T-helper 2 cell treated with Interferon-gamma antibody and Interleukin-4, amounts not matched to agents 100 ng/mL and 5 ng/mL, for 36 hours (primary cell): ENCODE results near the gene KIAA1191. TPM values are rescaled to one million over a fixed set of nuclear protein-coding genes. Genes with fewer than 3 reads are reported as not detected.
"Not testable (repeated sequence)": the region's sequence is repeated elsewhere in the genome, so short reads cannot be mapped to it uniquely, and the experiment has no call there.

Source experiments
- intact Hi-C: fragments of 100-400 bp; cut with micrococcal nuclease; formaldehyde crosslinking; loops from one replicate; pipeline ENCODE4 v1.15.1; 2023
- total RNA-seq: library from RNA; stranded (reverse); gene quantifications from 2 replicates; pipeline ENCODE4 v1.2.3, GENCODE V29; 2022

KIAA1191 gene, protein sequence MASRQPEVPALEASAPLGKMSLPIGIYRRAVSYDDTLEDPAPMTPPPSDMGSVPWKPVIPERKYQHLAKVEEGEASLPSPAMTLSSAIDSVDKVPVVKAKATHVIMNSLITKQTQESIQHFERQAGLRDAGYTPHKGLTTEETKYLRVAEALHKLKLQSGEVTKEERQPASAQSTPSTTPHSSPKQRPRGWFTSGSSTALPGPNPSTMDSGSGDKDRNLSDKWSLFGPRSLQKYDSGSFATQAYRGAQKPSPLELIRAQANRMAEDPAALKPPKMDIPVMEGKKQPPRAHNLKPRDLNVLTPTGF
- 46.4 and 50.0 TPM in 2 replicates for total RNA-seq

DNA sequence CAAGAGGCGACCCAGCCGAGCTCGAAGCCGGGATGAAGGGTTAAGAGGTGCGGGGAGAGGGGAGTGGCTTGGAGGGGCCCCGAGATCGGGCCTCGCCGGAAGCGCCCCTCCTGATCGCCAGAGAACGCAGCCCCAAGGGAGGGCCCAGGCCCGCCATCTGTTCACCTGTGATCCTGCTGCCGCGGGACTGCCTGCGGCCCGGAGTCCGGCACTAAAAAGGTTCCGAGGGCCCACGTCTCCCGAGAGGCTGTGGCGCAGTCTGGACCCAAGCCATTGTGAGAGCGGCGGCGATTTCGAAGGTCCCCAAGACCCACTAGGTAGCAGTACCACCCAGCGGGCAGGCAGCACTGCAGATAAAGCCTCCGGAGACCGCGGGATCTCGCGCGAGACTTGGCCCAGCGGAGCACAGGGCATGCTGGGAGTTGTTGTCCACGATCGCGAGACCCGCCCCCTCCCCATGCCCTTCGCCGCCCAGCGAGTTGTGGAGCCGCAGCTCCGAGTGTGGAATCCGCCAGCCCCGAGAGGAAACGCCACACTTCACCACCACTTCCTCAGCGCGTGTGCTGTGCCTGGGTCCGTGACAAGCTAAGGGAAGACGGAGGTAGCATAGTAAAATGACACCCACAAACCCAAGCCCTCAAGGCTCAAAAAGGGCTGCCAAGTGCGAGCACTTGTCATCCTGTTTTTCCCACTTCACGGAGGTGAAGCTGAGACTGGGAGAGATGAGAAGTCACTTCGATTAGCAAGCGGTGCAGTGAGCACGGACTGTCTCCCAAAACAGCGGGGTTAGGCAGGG is at the start of gene KIAA1191:
TSS of gene KIAA1191 (minus strand) at position 328 of the 796 bp plus-strand sequence. CDS start 2,256 bp downstream, outside the sequence.
- intact Hi-C loops, result loop anchor here (1.0 to 10.0 kb wide), 5 partner anchors 27 to 181 kb away; partner anchors contain the start of genes FAF2, HIGD2A, NOP16 and RNF44

DNA sequence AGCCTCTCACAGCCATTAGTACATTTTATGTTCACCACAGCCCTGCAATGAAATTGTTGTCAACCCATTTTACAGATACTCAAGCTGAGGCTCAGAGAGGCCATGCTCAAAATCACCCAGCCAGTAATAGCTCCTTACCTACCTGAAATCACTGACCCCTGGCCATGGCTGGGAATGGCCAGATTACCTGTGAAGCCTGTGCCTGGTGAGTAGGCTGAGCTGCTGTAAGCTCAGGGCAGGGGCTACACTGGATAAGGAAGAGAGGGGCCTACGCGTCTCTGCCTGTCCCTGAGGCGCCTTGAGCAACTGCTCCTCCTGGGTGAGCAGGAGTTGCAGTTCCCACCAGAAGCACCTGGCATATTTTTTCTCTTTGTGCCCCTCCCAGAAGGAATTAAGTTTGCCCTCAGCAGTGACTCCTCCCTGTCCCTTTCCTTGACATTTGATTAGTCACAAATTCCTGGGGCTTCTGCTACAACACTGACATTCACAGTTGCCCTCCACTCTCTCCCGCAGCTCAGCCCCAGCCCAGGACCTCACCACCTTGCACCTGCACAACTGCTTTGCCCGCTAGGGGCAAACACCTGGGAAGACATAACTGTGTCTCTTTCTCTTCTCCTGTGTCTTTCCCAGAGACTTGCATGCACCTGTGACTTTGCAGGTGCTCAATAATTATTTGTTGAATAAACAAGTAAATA is 49.1 kb upstream of the KIAA1191 start:
- intact Hi-C loops, result no loop called here

DNA sequence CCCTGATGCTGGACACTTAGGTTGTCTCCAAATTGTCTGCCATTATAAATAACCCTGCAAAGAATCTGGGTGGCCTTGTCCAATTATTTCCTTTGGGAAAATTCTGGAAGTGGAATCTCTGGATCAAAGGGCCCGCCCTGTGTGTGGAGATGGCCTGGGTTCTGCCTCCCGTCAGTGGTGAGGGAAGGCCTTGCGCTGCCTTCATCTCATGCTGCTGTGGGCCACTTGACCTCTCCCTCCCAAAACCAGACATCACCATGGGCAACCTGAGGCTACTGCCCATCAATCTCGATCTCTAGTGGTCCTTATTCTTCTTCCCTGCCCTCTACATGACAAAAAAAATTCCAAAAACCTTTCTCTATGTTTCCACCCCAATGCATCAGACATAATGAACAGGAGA is 48.2 kb upstream of the KIAA1191 start:
- intact Hi-C loops, result no loop called here

DNA sequence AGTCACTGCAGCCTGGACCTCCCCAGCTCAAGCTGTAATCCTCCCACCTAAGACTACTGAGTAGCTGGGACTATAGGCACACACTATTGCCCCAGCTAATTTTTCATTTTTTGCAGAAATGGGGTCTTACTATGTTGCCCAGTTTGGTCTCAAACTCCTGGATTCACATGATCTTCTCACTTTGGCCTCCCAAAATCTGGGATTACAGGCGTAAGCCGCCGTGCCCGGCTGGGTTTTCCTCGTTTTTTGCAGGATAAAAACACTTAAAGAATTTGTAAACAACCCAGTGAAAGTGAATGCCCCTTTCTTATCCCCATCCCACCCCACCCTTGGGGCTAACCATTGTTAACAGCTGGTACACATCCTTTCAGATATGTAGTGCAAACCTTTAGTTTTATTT is 47.0 kb upstream of the KIAA1191 start:
- intact Hi-C loops, result no loop called here

DNA sequence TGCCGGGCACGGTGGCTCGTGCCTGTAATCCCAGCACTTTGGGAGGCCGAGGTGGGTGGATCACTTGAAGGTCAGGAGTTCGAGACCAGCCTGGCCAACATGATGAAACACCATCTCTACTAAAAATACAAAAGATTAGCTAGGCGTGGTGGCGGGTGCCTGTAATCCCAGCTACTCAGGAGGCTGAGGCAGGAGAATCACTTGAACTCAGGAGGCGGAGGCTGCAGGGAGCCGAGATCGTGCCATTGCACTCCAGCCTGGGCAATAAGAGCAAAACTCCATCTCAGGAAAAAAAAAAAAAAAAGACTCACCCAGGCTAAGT is 46.6 kb upstream of the KIAA1191 start:
- intact Hi-C loops, result not testable (repeated sequence)

DNA sequence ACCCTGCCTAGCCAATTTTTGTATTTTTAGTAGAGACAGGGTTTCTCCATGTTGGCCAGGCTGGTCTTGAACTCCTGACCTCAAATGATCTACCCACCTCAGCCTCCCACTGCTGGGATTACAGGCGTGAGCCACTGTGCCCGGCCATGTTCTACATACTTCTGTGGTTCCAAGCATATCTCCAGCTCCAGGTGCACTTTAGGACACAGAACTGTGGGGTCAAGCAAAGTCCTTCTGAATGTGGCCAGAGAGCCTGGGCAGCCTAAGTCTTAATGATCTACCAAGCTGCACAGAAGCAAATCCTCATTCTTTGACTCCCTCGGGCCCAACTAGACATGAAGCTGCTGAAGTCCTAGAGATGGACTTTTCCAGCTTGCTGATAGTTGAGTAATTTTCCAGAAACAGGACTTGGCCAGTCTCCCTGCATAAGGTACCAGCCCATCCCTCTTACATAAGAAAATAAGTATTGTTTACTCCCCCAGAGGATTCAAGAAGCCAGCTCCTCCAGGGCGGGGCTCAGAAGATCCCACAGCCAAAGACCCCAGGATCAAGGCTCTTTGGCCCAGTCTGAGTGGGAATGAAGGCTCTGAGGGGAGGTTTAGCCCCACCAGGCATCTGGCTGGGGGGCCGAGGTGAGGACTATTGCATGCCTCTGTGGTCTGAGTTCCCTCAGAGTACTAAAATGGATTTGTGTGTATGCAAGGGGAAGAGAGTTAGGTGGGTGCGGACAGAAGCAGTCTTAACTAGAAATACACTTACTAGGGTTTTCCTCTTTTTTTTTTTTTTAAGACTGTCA is 46.1 kb upstream of the KIAA1191 start:
- intact Hi-C loops, result no loop called here

DNA sequence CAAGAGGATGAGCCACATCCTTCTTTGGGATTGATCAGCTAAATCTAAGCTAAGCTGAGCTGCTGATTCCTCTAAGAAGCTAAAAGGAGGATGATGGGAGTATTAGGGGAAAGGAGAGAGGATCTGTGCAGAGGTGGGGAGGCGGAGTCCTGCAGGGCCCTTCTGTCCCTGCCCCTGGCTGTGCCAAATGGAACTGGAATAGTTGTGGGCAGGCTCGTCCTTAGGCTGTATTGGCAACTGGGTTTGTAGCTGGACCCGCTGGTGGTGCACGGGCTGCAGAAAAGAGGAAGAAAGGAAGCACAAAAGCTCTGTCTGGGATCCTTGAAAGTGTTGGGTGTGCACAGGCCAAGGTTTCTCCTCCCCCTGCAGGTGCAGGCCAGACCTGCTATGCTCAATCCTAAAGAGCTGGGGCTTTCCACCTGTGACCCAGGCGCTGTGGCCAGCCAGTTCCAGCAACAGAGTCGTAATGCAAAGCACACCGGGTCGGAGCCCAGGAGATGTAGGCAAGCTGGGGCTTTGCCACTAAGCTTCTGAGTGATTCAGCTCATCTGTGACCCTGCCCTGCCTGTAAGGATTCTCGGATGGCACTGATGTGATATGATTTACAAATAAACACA is 45.0 kb upstream of the KIAA1191 start:
- intact Hi-C loops, result no loop called here

DNA sequence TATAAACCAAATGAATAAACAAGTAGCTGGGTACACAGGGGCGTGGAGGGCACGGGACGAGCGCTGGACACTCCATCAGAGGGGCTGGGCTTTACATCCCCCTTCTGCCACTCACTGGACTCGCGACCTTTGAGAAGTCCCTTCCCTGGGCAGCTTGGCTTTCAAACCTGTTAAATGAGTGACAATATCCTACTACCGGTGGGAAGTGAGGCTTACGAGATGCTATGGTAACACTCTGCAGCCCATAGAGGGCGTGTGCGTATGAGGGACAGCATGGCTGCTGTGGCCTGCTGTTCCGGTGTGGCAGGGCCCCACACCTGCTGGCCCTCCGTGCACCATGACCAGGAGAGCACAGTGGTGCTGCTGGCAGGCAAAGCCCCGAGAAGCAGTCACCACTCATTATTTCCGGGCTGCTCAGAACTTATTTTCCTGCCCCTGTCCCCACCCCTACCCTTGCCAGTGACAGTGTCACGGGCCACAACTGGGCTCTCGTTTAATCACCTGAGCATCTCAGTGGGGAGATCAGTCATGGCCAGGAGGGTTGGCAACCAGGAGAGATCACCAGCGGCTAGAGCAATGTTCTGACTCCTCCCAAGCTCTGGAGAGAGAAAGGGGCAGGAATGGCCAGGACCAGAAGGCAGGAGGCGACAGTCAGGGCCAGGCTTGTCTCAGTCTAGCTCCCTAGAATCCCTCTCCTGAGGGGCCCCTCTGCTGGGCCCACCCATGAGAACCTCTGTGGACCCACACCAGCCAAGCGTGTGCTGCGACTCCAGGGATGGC is 44.3 kb upstream of the KIAA1191 start:
- intact Hi-C loops, result no loop called here

DNA sequence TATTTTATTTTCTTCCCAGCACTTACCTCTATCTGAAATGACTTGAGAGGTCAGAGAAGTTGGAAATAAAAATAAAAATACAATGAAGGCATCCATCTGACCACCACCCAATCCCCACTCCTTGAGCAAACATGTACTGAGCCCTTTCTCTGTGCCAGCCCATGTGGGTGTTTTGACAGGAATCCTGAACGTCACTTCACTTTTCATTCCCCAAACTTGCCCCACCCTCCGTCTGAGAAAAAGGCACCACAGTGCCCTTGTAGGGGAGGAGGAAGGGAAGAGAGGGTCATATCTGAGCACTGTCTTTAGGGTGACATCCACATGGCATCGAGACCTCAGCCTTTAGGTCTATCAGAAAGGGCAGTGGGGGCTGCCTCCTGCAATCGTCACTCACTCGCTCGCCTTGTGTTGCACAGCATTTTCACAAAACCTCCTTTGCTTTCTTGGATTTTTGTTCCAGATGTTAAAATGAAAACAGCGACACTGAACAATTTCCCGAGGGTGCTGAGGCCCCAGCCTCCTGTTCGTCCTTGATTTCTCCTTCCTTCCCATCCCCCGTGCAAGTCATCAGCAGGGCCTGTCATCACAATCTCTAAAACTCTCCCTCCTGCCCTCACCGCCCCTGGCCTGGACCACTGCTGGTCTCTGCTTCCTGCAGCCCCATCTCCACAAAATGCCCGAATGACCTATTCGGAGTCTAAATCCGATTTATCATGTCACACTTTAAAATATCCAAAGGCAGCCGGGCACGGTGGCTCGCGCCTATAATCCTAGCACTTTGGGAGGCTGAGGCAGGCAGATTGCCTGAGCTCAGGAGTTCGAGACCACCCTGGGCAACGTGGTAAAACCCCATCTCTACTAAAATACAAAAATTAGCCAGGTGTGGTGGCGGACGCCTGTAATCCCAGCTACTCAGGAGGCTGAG is 40.0 kb upstream of the KIAA1191 start:
- intact Hi-C loops, result no loop called here

DNA sequence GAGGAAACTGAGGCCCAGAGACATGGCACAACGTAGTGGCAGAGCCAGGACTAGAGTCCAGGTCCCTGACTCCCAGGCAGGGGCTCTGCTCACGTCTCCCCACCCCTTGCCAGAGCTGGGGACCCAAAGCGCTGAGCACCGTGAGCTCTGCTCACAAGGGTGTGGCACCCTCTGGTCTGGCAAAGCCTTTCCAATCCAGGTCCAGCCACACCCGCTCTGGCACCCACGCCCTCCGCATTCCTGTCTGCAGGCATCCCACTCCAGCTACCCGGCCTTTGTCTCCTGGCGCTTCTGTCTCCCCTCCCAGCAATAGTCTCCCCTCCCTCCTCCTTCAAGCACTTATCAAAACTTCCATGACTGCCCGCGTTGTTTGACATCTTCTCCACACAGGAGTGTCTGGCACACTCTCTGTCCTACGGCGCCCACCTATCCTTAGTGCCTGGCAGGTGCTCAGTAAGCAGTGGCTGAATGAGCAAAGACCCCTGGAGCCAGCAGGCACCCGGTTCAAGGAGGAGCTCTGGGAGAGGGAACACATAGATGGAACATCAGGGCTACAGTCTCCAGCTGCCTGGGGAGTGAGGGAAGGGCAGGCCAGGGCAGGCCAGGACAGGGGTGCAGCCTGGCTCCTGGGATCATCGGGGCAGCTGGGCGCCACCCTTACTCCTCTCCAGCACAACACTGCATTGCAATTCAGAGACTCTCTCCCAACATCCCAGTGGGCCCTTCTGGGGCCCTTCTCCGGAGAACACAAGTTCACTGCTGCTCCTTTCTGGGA is 39.0 kb upstream of the KIAA1191 start:
- intact Hi-C loops, result no loop called here

DNA sequence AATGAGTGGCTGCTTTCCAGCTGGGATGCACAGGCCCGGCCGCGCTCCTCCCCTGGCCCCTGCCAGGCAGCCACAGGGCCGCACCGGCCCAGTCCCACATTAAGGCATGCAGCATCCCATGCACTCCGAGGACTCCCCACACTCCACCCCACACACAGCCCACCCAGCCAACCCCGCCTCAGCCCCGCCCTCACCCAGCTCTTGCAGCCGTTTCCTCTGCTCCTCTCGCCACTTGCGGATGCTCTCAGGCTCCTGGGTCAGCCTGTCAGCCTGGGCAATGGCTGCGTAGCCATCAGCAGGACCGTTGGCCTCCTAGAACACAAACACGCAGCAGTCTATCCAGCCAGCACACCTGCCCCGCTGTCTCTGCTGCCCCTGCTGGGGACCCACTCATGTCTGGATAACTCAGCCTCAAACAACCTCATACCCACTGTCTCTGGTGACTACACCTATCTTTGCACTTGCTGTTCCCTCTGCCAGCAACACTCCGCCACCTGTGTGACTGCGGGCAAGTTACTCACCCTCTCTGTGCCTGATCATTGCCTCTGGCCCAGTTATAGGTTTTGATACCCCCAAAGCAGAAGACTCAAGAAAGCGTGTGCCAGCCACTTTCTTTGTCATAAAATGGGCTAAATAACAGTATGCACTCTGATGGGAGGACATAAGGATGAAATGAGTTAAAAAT is 36.3 kb upstream of the KIAA1191 start:
- intact Hi-C loops, result no loop called here

DNA sequence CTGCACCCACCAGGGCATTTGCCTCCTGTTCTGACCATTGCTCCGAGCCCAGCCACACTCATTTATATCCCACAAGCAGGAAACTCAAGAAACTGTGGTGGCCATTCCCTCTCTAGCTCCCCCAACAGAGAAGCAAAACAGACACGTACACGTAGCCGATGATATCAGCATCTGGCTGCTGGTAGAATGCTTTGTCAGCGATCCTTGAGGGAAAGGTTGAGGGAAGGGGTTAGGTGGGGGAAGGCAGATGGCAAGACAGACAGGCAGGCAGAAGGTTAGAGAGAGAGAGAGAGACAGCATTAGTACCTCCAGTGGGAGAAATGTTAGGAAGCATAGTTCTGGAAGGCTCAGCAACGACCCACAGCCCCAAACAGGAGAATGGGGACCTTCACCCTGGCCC is 34.8 kb upstream of the KIAA1191 start:
- intact Hi-C loops, result no loop called here

DNA sequence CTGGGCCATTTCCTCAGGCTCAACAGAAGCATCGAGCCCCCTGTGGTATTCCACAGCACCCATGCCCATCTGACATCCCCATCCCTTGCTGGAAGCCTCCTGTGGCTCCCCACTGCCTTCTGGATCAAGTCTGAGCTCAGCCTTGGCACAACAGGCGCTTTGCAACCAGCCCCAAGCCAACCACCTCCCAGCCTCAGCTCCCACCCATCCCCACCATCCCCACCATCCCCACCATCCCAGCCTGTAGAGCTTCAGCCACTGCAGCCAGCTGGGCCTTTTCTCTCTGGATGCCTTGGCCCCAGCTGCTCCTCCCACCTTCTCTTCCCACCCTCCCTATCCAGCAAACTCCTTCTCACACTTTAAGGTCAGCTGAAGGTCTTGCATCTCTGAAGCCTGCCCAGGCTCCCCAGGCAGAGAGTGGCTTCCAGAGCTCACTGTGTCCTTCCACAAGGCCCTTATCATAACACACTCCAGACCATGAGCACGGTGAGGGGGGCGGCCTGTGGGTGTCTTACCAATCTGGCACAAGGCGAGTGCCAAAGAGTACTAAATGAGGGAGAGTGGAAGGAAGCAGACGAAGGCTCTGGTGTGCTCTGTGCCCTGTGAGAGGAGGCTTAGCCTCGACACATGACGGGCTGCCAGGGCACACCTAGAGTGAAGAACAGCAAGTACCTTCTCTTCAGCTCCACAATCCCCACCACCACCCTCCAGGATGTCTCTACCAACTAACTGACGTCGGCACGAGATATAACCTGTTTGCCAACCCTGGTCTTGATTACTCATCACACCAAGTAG is 33.5 kb upstream of the KIAA1191 start:
- intact Hi-C loops, result no loop called here

DNA sequence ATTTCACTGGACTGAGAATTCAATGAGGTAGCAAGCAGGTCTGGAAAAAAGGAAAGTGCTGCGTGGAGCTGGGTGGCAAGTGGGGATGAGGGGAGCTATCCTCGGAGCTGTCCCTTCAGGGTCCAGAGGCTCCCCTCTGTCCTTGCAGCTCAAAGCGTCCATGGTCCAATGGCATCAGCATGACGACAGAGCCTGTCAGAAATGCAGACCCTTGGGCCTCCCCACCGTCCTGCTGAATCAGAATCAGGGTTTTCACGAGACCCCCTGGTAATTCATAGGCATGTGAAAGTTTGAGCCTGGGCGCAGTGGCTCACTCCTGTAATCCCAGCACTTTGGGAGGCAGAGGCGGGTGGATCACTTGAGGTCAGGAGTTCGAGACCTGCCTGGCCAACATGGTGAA is 32.5 kb upstream of the KIAA1191 start:
- intact Hi-C loops, result no loop called here

DNA sequence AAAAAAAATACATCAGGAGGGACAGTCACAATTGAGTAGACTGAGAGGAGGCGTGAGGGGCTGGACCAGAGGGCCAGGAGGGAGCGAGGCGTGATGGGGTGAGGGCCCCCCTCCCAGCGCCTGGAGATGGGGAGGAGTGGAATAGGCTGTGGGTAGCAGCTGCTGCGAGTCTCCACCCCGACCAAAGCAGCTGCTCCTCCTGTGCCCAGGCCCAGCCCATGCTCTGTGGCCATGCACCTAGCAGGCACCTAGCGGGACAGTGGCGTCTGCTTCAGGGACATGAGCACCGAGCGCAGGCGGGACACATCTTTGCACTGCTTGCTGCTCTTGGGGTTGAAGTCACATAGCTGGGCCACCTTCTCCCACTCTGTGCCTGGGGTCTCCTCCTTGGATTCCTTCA is 31.0 kb upstream of the KIAA1191 start:
- intact Hi-C loops, result no loop called here

DNA sequence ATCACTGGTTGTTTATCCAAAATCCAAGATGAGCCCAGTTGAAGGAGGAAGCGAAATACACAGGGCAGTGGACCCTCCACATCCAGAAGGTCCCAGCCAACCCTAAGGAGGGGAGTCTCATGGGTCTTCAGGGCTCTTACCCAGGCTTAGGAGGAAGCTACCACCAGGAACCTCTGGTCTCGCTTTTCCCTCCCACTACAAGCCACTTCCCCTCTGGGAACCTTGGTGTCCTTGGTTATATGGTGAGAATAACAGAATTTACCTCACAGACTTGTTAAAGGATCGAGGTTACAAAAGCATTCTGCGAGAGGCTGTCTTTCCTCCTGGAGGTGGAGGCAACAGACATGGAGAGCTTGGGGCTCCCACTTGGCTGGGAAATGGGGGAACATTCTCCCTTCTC is 30.4 kb upstream of the KIAA1191 start:
- intact Hi-C loops, result no loop called here

DNA sequence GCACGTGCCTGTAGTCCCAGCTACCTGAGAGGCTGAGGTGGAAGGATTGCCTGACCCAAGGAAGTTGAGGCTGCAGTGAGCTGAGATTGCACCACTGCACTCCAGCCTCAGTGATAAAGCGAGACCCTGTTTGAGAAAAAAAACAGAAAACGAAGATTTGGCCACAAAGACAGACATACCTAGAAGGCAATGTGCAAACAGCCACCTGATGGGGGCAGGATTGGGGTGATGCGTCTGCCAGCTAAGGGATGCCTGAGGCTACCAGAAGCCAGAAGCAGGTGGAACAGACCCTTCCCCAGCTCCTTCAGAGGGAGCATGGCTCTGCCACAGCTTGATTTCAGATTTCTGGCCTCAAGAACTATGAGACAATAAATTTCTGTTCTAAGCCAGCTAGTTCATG is 29.9 kb upstream of the KIAA1191 start:
- intact Hi-C loops, result no loop called here
